ENCODE measurements around the gene PRPH.

DNA sequence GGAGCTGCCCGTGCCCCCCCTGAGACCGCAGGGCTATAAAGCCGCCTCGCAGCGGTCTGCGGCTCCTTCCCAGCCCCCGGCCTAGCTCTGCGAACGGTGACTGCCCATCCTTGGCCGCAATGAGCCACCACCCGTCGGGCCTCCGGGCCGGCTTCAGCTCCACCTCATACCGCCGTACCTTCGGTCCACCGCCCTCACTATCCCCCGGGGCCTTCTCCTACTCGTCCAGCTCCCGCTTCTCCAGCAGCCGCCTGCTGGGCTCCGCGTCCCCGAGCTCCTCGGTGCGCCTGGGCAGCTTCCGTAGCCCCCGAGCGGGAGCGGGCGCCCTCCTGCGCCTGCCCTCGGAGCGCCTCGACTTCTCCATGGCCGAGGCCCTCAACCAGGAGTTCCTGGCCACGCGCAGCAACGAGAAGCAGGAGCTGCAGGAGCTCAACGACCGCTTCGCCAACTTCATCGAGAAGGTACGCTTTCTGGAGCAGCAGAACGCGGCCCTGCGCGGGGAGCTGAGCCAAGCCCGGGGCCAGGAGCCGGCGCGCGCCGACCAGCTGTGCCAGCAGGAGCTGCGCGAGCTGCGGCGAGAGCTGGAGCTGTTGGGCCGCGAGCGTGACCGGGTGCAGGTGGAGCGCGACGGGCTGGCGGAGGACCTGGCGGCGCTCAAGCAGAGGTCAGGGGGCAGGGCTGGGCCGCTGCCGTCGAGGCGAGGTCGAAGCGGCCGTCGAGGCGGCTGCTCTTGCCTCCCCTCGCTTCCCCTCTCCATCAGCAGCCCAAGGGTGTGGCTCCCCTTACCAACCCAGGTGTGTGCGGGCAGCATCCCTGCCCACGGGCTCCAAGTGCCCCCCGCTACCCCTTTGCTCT is at the start of gene PRPH:
- TF ChIP-seq, protein P1, sequence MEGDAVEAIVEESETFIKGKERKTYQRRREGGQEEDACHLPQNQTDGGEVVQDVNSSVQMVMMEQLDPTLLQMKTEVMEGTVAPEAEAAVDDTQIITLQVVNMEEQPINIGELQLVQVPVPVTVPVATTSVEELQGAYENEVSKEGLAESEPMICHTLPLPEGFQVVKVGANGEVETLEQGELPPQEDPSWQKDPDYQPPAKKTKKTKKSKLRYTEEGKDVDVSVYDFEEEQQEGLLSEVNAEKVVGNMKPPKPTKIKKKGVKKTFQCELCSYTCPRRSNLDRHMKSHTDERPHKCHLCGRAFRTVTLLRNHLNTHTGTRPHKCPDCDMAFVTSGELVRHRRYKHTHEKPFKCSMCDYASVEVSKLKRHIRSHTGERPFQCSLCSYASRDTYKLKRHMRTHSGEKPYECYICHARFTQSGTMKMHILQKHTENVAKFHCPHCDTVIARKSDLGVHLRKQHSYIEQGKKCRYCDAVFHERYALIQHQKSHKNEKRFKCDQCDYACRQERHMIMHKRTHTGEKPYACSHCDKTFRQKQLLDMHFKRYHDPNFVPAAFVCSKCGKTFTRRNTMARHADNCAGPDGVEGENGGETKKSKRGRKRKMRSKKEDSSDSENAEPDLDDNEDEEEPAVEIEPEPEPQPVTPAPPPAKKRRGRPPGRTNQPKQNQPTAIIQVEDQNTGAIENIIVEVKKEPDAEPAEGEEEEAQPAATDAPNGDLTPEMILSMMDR (IDR thresholded peaks at IDR 0.05): no peak
- TF ChIP-seq CHD2 (IDR thresholded peaks at IDR 0.05; ENCODE audit: low read length, partially characterized antibody) (no peak), RFX5 (IDR thresholded peaks at IDR 0.05) (no peak), USF2 (IDR thresholded peaks at IDR 0.05) (no peak), NR3C1 (IDR thresholded peaks at IDR 0.05) (no peak), POLR2A (IDR thresholded peaks at IDR 0.05; ENCODE audit: low read length) (no peak)

Measured in A549 (cell line).